CD4-positive, CD25-positive, alpha-beta regulatory T cell (primary cell): ENCODE measurements around the gene RASGRF2. TPM values are rescaled to one million over a fixed set of nuclear protein-coding genes. Genes with fewer than 3 reads are reported as not detected.
"Not testable (repeated sequence)": the region's sequence is repeated elsewhere in the genome, so short reads cannot be mapped to it uniquely, and the experiment has no call there.

Experiments used
- ATAC-seq, 2 donors: fragments of 150-1000 bp; cut with Tn5 transposase; one replicate each; pipeline ENCODE4 v1.10.0; 2021; ENCODE audit warnings: low read depth in 2 of 2, moderate number of reproducible peaks in 2 of 2, moderate library complexity in 1 of 2
- DNase-seq, 3 donors: peaks; one replicate each; pipeline versions ENCODE4 v3.0.0 to v3.0.0-alpha.2; 2012 to 2022; ENCODE audit warnings: mixed read lengths in 1 of 3
- H3K27ac ChIP-seq: one replicate; pipeline ENCODE4 v1.7.0; 2013; ENCODE audit warnings: mild to moderate bottlenecking, low read length; ENCODE audit not compliant: insufficient read depth, poor library complexity, severe bottlenecking
- H3K27me3 ChIP-seq: one replicate; pipeline ENCODE4 v1.7.0; 2013; ENCODE audit warnings: low read length; ENCODE audit not compliant: control insufficient read depth, insufficient read depth
- H3K36me3 ChIP-seq: one replicate; pipeline ENCODE4 v1.7.0; 2013; ENCODE audit warnings: mild to moderate bottlenecking, low read length, moderate library complexity; ENCODE audit not compliant: control insufficient read depth, insufficient read depth
- H3K4me1 ChIP-seq: 2 replicates; pipeline ENCODE4 v1.7.0; 2013; ENCODE audit warnings: mild to moderate bottlenecking, low read length; ENCODE audit not compliant: insufficient read depth, control insufficient read depth, poor library complexity, severe bottlenecking
- H3K4me3 ChIP-seq: one replicate; pipeline ENCODE4 v1.7.0; 2013; ENCODE audit warnings: low read depth, mild to moderate bottlenecking, low read length, moderate library complexity
- H3K9me3 ChIP-seq, 2 experiments: 1 replicate in 1 of 2; 2 replicates in 1 of 2; pipeline ENCODE4 v1.7.0; 2013; ENCODE audit warnings: low read length in 2 of 2, mild to moderate bottlenecking in 1 of 2, moderate library complexity in 1 of 2; ENCODE audit not compliant: control insufficient read depth in 2 of 2
- H3K27ac Mint-ChIP-seq, 3 donors: one replicate each; pipeline ENCODE4 v1.8.0; 2020 to 2022; ENCODE audit warnings: mild to moderate bottlenecking in 3 of 3, mixed read lengths in 3 of 3, moderate library complexity in 2 of 3
- H3K27me3 Mint-ChIP-seq: one replicate; pipeline ENCODE4 v1.8.0; 2022; ENCODE audit warnings: mild to moderate bottlenecking, mixed read lengths
- H3K36me3 Mint-ChIP-seq: one replicate; pipeline ENCODE4 v1.8.0; 2020; ENCODE audit warnings: mixed read lengths
- H3K4me1 Mint-ChIP-seq, 4 donors: one replicate each; pipeline ENCODE4 v1.8.0; 2020 to 2022; ENCODE audit warnings: mixed read lengths in 4 of 4, mild to moderate bottlenecking in 1 of 4
- H3K4me3 Mint-ChIP-seq, 4 donors: one replicate each; pipeline ENCODE4 v1.8.0; 2020 to 2022; ENCODE audit warnings: mild to moderate bottlenecking in 4 of 4, mixed read lengths in 4 of 4, moderate library complexity in 3 of 4
- H3K9me3 Mint-ChIP-seq, 7 donors: one replicate each; pipeline ENCODE4 v1.8.0; 2020 to 2022; ENCODE audit warnings: mixed read lengths in 7 of 7, mild to moderate bottlenecking in 3 of 7, moderate library complexity in 2 of 7
- polyA plus RNA-seq, 4 donors: library from polyadenylated mRNA; unstranded; fragments of 300-500 nt; fragmentation: Illumina TruSeq; gene quantifications; one replicate each; pipeline ENCODE4 v1.2.3, GENCODE V29; 2021
- total RNA-seq: library from RNA; stranded (reverse); gene quantifications from one replicate; pipeline ENCODE4 v1.2.3, GENCODE V29; 2022

The RASGRF2 gene
- total and polyA plus RNA-seq, 5 donors from 2014 or later, result 3.9 to 10.3 (median 8.9) TPM

DNA sequence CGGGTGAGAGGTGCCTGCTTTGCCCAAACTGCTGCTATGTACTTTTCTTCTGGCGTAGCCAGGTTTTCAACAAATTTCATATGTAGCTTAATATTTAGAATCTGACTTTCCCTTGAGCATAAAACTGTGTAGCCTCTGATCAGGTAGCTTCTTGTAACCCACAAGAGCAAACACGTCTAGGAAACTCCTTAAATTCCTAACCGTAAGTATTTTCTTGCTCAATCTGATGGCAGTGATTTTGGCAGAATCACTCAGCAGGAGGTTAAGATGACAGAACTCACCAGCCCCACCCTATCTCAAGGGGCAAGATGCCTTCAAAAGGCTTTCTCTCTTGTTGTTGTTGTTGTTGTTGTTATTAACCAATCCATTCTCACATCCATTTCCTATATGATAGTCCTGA, 293.7 kb downstream of the RASGRF2 start:
- no peaks in the 10 kb centered on the region for H3K4me1 ChIP-seq
- DNase-seq (no peak), ATAC-seq (no peak)
- no peaks in the 10 kb centered on the region for H3K27me3 ChIP-seq
- Mint-ChIP-seq H3K9me3 (peaks cover 0 to 2% (median 0%) of the 10 kb centered on the region in 7 donors), H3K36me3 (no peaks in the 10 kb centered on the region), H3K4me1 (peaks cover 0 to 6% (median 3%) of the 10 kb centered on the region in 4 donors), H3K27ac (no peak overlapping the region), H3K27me3 (no peaks in the 10 kb centered on the region), H3K4me3 (no peak overlapping the region)
- H3K4me3 ChIP-seq, result no peak overlapping the region
- no peaks in the 10 kb centered on the region for H3K9me3 ChIP-seq
- no peak overlapping the region for H3K27ac ChIP-seq
- H3K36me3 ChIP-seq, result no peaks in the 10 kb centered on the region

DNA sequence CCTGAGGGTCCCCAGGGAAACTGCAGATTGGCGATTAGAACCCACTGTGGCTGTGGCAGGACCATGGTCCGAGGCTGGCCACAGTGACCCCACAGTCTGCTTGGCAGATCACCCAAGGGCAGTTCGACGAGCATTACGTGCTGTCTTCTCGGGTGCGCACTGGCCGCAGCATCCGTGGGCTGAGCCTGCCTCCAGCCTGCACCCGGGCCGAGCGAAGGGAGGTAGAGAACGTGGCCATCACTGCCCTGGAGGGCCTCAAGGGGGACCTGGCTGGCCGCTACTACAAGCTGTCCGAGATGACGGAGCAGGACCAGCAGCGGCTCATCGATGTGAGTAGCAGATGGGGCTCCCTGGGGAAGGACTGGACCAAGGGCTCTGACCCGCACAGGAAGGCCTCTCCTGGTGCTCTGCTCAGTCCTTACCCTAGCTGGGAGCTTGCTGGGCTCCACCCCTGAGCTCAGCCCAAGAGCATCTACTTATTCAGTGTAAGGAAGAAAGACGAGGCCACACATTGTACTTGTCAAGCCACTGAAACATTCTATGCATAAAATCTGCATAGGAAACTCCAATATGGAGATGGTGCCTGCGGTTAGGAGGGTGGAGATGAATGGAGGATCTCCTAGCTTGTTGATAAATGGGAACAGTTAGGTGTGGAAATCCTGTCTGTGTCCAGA, 294.9 kb downstream of the RASGRF2 start:
- Mint-ChIP-seq H3K36me3 (peaks cover 7% of the 10 kb centered on the region), H3K4me1 (peaks cover 0 to 8% (median 6%) of the 10 kb centered on the region in 4 donors), H3K9me3 (peaks cover 0 to 5% (median 2%) of the 10 kb centered on the region in 7 donors), H3K4me3 (no peak overlapping the region), H3K27ac (no peak overlapping the region), H3K27me3 (no peaks in the 10 kb centered on the region)
- H3K9me3 ChIP-seq, result no peaks in the 10 kb centered on the region
- no peaks in the 10 kb centered on the region for H3K36me3 ChIP-seq
- H3K27ac ChIP-seq, result no peak overlapping the region
- DNase-seq (no peak), ATAC-seq (no peak)
- no peaks in the 10 kb centered on the region for H3K27me3 ChIP-seq
- no peak overlapping the region for H3K4me3 ChIP-seq
- no peaks in the 10 kb centered on the region for H3K4me1 ChIP-seq

DNA sequence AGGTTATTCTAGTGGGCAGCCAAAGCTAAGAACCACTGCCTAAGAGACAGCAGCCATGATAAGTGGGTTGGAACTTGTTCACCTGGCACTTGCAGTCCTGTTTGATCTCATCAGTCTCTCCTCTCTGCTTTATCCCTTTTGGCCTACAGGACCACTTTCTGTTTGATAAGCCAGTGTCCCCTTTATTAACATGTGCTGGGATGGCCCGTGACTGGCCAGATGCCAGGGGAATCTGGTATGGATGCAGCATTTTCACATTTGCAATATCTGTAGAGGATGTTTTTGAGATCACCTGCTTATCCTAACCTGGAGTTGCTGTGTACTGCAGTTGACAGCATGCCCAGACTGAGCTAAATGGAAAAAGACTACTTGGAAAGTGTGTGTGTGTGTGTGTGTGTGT, 296.6 kb downstream of the RASGRF2 start:
- H3K4me3 Mint-ChIP-seq, result no peak overlapping the region
- H3K27me3 ChIP-seq, result no peaks in the 10 kb centered on the region
- H3K27ac ChIP-seq, result no peak overlapping the region
- H3K27me3 Mint-ChIP-seq, result no peaks in the 10 kb centered on the region
- H3K4me3 ChIP-seq, result no peak overlapping the region
- no peaks in the 10 kb centered on the region for H3K9me3 ChIP-seq
- H3K9me3 Mint-ChIP-seq, result peaks cover 0 to 16% (median 4%) of the 10 kb centered on the region in 7 donors
- DNase-seq, result no peak
- no peak overlapping the region for H3K27ac Mint-ChIP-seq
- peaks cover 0 to 14% (median 6%) of the 10 kb centered on the region in 4 donors for H3K4me1 Mint-ChIP-seq
- ATAC-seq, result no peak
- H3K4me1 ChIP-seq, result no peaks in the 10 kb centered on the region
- H3K36me3 Mint-ChIP-seq, result peaks cover 13% of the 10 kb centered on the region
- no peaks in the 10 kb centered on the region for H3K36me3 ChIP-seq

DNA sequence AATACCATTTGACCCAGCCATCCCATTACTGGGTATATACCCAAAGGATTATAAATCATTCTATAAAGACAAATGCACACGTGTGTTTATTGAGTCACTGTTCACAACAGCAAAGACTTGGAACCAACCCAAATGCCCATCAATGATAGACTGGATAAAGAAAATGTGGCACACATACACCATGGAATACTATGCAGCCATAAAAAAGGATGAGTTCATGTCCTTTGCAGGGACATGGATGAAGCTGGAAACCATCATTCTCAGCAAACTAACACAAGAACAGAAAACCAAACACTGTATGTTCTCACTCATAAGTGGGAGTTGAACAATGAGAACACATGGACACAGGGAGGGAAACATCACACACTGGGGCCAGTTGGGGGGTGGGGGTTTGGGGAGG, 302.6 kb downstream of the RASGRF2 start:
- H3K4me1 Mint-ChIP-seq, result peaks cover 0 to 20% (median 6%) of the 10 kb centered on the region in 4 donors

DNA sequence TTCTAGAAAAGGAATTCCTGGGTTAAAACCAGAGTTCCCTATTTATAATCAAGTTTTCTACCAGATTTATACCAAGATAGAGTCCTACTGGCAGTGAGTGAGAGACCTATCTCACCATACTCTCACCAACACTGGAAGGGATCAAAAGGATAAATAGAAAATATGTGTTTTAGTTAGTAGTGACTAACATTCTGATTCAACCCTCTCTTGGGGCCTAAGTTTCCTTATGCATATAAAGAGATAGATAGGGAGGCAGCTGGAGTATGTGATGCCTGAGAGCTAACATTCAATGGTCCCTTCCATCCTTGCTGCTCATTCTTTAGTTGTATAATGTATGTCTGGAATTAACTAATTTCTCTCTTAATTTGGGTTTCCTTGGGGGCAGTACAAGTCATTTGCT, 304.9 kb downstream of the RASGRF2 start:
- Histone ChIP-seq H3K4me3 (no peak overlapping the region), H3K4me1 (no peaks in the 10 kb centered on the region), H3K27me3 (no peaks in the 10 kb centered on the region), H3K9me3 (no peaks in the 10 kb centered on the region), H3K27ac (no peak overlapping the region), H3K36me3 (no peaks in the 10 kb centered on the region)
- H3K9me3 Mint-ChIP-seq, result peaks cover 0 to 24% (median 4%) of the 10 kb centered on the region in 7 donors
- no peak overlapping the region for H3K4me3 Mint-ChIP-seq
- peaks cover 24% of the 10 kb centered on the region for H3K36me3 Mint-ChIP-seq
- H3K4me1 Mint-ChIP-seq, result peaks cover 0 to 21% (median 3%) of the 10 kb centered on the region in 4 donors
- DNase-seq (no peak), ATAC-seq (no peak)
- no peak overlapping the region for H3K27ac Mint-ChIP-seq
- H3K27me3 Mint-ChIP-seq, result no peaks in the 10 kb centered on the region

More for the DNA sequence above, 302.6 kb downstream of the RASGRF2 start:
- not testable (repeated sequence) for H3K9me3 ChIP-seq, H3K27ac ChIP-seq, H3K4me1 ChIP-seq, ATAC-seq, H3K4me3 Mint-ChIP-seq, H3K36me3 ChIP-seq, H3K27me3 ChIP-seq, H3K4me3 ChIP-seq, H3K27ac Mint-ChIP-seq, H3K27me3 Mint-ChIP-seq, DNase-seq
- Mint-ChIP-seq H3K9me3 (peaks cover 0 to 29% (median 5%) of the 10 kb centered on the region in 7 donors), H3K36me3 (peaks cover 32% of the 10 kb centered on the region)

DNA sequence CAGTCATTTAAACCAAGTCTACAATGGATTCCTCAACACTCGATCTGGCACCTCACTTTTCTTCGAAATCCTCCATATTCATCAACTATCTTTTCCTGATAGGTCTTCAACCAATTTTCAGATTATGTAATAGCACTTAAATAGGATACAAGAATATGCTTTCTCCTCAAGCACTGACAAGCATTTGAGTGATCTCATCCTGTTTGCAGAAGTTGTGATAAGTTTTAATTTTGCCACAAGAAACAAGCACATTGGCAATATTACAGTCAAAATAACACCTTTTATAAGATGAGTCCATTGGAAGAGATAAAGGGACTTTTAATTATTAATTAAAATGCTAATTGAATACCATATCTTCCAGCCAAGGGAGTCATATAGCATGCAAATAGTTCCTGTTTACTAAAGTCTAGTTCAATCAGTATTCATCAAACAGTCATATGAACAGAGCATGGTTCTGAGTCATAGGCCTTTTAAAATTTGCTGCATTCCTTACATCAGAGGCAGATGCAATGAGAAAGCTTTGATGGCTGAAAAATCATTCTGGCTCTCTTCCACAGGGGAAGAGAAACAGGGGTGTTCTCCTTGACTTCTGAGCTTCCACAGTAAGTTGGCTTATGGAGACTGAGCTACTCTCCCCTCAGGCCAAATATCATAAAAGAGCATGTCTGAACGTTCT, 308.5 kb downstream of the RASGRF2 start:
- no peaks in the 10 kb centered on the region for H3K4me1 ChIP-seq
- H3K27ac Mint-ChIP-seq, result peak overlapping the region in 1 of 3 donors; percentile 38
- no peak overlapping the region for H3K27ac ChIP-seq
- peaks cover 0 to 26% (median 5%) of the 10 kb centered on the region in 7 donors for H3K9me3 Mint-ChIP-seq
- H3K9me3 ChIP-seq, result peaks cover 4 to 9% of the 10 kb centered on the region in 2 experiments
- no peak overlapping the region for H3K4me3 Mint-ChIP-seq
- no peaks in the 10 kb centered on the region for H3K36me3 ChIP-seq
- no peak overlapping the region for H3K4me3 ChIP-seq
- DNase-seq, result no peak
- peak; percentile 42 to 47 for ATAC-seq
- peaks cover 16% of the 10 kb centered on the region for H3K36me3 Mint-ChIP-seq
- no peaks in the 10 kb centered on the region for H3K27me3 Mint-ChIP-seq
- H3K27me3 ChIP-seq, result no peaks in the 10 kb centered on the region
- H3K4me1 Mint-ChIP-seq, result peaks cover 0 to 27% (median 14%) of the 10 kb centered on the region in 4 donors

DNA sequence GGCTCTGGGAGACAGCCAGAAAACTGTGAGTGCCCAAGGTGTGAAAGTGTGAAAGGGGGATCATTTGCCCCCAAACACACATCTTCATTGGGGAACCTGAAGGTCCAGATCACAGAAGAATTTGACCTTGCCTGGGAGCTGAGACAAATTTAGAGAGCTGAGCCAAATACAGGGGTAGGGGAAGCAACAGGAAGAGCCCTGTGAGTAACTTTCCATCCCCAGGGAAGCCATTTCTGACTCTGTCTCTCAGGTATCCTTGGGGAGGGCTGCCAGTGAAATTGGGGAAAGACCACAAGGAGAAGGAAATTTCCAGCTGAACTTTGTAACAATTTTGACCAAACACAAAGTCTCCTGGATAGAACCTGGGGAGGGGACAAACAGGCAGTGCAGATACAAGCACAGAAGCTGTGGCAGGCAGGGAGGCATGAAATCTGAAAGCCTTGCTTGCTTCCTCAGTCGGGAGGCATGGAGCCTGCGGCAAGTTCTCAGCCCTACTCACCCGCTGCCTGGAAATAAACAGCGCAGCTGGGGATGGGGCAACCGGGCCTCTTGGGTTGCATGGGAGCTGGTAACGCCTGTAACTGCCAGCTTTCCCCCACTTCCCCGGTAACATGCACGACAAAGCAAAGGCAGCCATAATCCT, 309.7 kb downstream of the RASGRF2 start:
- peaks cover 6 to 9% of the 10 kb centered on the region in 2 experiments for H3K9me3 ChIP-seq
- H3K4me3 Mint-ChIP-seq, result no peak overlapping the region
- H3K4me1 ChIP-seq, result no peaks in the 10 kb centered on the region
- no peak for DNase-seq
- no peak overlapping the region for H3K27ac Mint-ChIP-seq
- peaks cover 22% of the 10 kb centered on the region for H3K36me3 Mint-ChIP-seq
- no peak overlapping the region for H3K27ac ChIP-seq
- no peak overlapping the region for H3K4me3 ChIP-seq
- no peaks in the 10 kb centered on the region for H3K27me3 ChIP-seq
- no peak for ATAC-seq
- H3K36me3 ChIP-seq, result no peaks in the 10 kb centered on the region
- peaks cover 1 to 36% (median 11%) of the 10 kb centered on the region in 7 donors for H3K9me3 Mint-ChIP-seq
- H3K4me1 Mint-ChIP-seq, result peaks cover 0 to 31% (median 18%) of the 10 kb centered on the region in 4 donors
- H3K27me3 Mint-ChIP-seq, result no peaks in the 10 kb centered on the region
